HG02885 (cell line): ENCODE data around the gene CRIP1.

Source experiments
- ATAC-seq: cut with Tn5 transposase; IDR thresholded peaks from one replicate; pipeline ENCODE4 v1.9.1; 2021; ENCODE audit warnings: mild to moderate bottlenecking; ENCODE audit not compliant: unreplicated experiment, poor library complexity

The CRIP1 gene

DNA sequence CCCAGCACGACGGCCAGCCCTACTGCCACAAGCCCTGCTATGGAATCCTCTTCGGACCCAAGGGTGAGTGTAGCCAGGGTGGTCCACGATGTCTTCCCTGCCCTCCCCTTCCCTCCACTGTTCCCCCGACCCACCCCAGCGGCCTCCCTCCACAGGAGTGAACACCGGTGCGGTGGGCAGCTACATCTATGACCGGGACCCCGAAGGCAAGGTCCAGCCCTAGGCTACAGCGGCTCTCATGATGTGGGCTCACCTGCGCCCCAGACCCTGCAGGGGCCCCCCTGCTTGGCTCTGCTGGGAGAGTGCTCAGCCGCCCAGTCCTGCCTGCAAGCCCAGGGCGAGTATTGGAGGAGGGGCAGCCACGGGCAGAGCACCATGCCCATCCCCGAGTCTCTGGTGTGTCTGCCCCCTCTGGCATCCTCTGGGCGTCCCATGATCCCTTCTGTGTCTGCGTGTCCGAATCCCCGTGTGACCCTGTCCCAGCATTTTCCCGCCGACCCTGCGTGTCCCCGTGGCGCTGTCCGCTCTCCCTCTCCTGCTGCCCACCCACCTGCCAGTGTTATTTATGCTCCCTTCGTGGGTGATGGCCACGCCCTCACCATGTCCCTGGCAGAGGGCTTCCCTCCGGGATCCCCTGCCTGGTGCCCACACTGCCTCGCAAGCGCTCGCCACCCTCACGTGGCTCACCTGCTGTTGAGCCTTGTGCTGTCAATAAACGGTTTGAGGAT is 7.1 kb upstream of the CRIP1 start:
- ATAC-seq = no peak

DNA sequence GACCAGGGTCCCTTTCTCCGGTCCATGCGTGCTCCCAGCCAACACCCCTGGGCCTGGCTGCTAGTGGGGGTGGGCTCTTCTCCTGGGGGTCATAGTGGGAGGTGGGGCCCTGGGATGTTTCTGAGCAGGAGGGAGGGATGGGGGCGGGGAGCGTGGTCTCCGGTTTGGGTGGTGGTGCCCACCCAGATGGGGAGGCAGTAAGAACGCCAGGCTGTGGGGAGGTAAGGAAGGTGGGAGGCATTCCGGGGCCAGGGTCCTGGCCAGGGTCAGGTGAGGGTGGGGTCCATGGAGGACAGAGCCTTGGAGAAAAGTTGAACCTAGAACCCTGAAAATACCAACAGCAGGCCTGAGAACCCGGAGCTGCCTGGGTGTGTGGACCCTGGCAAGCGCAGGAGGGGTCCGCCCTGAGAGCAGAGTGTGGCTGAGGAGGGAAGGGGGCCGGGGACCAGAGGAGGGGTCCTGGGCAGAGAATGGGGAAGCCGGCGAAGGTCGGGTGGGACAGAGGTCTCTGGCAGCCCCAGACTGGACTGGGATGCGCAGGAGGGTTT is 6.4 kb upstream of the CRIP1 start:
- ATAC-seq = no peak

DNA sequence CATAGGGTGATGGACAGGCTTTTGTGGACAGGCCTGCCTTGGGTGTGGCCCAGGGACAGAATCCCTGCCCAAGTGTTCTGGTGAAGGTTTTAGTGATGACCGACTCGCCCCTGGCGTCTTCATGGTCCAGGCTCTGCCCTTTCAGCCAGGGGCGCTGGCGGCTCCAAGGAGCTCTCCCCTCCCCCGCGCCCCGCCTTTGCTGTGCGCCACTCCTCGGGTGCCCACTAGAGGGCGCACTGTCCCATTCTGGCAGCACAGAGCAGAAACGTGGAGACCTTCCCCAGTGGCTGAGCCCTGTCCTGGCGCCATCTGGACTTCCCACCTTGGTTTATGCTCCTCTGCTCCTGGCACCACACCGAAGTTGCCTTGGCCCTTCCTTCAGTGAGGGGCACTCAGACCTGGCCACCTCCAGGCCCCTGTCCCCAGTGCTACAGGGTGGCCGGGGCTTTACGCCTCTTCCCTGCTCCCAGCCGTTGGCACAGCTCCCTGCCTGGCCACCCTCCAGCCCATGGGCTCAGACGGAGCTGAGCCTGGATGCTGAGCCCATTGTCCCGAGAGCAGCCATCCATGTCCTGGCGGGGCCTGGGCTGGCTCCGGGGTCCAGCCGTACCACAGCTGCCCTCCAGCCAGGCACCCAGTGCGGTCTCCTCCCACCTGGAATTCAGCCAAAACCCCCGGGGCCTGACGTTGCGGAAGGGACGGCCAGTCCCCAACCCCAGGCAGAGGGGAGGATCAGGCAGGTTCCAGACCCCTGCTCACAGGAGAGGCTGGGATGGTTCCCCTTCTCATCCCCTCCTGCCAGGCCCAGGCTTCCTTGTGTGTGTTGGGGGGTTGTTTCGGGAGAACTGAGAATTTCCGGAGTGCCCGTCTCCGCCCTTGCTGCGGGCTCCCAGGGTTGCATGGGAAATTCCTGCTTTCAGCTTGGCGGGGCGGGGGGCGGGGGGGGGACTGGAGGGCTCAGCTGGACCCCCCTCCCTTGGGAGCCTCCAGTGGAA is 5.6 kb upstream of the CRIP1 start:
- peak; percentile 65 for ATAC-seq

DNA sequence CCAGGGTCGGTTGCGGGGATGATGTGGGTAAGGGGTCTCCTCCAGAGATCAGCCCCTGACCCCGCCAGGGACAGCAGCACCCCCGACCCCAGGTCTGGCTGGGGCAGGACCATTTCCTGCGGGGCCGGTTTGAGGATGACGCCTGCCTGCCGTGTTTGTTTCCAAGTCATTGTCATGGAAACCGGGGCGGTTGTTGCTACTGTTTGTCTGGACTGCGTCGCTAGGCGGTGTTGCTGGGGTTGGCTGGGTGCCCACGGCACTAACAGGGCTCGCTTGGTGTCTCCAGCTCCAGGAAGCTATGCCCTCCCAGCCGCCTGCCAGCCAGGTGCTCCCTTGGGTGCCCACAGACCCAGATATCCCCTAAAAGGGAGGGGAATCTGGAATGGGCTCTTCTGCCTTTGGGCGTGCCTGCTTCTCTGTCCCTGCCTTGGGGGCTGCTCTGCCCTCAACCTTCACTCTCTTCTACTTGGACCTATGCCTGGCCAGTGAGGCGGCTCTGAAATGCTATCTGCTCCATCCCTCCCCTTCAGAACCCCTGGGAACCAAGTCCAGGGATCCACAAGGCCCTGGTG is 4.7 kb upstream of the CRIP1 start:
- peak; percentile 42 for ATAC-seq

DNA sequence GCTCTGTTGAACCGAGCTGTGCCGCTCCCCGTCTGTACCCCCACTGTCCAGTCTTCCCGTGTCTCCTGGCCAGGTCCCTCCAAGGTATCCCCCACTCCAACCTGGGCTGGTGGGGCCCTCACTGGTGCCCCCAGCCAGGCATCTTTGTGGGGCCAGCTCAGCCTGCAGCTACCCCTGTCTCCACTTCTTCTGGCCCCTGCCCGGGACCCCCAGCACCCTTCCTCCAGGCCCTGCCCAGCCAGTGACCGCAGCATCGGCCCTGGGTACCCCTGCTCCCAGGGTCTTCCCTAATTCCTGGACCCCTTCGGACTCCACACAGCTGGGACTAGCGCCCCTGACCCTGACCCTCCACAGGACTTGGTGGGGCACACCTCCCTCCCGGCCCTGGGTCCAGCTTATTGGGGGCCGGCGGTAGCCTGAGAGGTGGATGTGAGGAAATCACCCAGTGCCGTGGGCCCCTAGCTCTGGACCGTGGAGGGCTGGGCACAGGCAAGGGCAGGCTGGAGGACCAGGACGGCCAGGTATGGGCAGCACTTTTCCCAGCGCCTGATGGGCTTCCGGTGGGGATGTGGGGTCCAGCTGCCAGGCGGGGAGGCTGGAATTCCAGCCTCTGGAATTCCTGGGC is 4.1 kb upstream of the CRIP1 start:
- no peak for ATAC-seq

DNA sequence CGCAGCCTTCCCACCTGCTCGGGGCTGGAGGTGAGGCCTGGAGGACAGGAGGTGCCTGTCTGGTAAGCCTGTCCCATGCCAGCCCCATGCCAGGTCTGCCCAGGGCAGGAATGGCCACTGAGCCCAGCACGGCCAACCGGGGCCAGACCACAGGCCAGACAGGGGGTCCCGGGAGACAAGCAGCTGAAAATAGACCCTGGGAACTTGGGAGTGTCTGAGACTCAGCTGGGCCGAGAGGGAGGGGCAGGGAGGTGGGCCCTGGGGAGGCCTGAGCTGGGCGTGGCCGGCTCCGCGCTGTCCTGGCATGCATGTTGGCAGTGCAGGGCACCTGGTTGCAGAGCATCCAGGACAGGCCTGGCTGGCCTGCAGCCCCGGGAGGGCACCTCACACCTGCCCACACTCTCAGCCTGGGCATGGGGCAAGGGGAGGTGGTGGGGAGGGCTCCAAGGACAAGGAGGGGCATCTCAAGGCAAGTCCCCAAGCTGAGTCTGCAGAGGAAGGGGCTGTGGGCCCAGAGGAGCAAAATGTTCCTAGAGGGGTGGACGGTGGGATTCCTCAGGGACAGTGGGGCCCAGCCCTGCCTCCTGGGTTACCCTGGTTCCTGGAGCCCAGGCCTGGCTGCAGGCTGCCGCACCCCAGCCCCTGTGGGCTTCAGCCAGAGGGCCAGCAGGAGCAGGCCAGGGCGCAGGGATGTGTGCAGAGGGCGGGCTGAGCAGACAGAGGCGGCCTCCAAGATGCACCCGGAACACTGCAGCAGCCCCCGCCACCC is 3.2 kb upstream of the CRIP1 start:
- ATAC-seq = no peak

DNA sequence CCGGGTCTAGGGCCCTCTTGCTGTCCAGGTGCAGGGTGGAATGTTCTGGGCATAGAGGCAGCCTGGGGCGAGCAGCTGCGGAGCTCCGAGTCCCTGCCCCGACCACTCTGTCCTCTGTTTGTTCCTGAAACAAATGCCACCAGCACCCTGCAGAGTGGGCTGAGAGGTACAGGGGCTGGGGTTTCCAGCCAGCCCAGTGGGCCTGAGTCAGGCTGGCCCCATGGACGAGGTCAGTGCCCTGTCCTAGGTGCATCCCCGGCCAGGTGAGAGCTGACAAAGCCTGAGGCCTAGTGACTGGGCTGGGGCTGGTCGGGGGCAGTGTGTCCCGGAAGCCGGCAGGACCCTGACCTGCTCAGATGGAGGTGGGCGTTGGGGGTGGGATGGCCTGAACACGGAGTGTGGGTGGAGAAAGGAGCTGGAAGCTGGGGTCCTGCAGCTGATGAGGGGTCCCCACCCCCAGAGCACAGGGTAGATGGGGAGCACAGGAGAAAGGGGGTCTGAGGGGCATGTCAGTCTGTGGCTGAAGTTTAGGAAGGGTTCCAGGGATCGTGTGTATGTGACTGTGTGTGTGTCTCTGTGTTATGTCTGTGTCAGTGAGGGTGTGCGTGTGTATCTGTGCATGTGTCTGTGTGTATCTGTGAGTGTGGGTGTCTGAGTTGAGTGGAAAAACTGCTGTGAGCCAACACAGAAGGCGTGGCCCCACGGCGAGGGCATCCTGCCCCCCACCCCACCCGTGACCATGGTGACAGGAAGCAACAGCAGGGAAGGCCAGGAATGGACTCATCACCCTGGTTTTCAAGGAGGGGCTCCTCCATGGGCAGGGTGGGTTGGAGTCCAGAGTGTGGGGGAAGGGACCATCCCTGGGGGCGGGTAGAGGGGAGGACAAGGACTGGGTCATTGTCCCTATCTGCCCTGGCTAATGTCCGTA is 2.4 kb upstream of the CRIP1 start:
- no peak for ATAC-seq

DNA sequence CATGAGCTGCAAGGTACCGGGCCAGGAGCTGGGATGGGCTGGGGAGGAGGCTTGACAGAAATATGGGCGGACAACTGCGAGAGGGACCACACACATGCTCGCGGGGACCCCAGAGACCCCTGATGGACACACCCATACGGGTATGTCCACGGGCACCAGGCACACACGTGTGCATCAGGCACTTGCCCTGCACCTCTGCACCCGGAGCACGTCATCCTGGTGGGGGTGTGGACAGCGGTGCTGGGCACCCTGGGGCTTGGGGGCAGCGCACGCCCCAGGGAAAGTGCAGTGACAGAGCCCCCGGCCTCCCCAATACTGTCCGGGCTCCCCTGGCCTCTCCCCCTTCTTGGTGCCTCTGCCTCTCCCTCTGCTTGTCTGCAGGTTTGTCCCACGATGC is 1.7 kb upstream of the CRIP1 start:
- no peak for ATAC-seq

DNA sequence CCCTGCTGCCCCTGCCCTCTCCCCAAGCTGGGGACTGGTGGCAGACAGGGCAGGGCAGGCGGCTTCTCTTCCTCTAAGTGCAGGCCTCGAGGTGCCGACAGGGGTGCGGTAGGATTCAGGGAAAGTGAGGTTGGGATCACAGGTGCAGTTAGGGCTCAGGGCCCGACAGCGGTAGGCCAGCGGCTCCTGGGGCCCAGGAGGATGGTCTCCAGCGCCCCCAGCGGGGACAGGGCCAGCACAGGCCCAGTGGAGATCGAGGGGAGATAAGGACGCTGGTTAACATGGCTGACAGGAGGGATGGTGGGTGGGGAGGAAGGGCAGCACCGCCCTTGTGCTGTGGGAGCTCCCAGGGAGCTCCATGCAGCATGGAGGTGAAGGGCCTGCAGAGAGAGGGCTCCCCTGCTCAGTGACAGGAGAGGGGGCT is 935 bp upstream of the CRIP1 start:
- ATAC-seq = no peak

DNA sequence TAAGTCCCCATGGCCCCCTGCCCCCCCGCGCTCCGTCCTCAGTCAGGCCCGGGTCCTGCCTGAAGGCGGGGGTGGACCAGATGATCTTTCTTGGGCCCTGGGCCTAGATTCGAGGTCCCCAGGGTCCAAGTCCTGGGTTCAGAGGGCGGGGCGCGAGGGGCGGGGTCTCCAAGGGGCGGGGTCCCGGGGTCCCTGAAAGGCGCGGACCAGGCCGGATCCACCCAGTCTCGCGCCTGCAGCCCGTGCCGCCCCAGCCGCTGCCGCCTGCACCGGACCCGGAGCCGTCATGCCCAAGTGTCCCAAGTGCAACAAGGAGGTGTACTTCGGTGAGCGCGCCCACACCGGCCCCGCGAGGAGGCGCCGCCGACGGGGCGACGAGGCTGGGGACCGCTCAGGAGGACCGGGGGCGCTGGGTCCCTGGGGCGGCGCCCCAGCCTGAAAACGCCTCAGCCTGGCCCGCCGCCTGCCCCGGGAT is 325 bp downstream of the CRIP1 start:
- no peak for ATAC-seq

DNA sequence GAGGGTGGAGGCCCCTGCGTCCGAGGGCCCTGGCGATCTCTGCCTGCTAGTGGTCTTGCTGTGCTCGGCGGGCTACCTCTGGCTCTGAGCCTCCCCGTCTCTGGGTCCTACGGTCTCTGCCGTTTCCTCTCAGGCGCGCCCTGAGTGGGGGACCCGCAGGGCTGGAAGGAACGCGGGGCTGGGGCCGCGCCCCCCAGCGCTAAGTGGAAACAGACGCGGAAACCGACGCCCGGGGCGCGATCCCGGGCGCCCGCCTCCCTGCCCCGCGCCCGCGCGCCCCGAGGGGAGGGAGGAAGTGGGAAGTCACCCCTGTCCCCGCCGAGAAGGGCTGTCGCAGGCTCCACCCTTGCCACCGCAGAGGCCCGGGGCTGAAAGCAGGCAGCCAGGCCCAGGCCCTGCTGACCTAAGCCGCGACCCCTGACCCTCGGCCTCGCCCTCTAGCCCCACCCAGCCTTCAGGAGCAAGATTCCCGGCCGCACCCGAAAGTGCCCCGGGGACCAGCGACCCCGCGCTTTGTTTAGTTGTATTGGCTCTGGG is 831 bp downstream of the CRIP1 start:
- no peak for ATAC-seq

DNA sequence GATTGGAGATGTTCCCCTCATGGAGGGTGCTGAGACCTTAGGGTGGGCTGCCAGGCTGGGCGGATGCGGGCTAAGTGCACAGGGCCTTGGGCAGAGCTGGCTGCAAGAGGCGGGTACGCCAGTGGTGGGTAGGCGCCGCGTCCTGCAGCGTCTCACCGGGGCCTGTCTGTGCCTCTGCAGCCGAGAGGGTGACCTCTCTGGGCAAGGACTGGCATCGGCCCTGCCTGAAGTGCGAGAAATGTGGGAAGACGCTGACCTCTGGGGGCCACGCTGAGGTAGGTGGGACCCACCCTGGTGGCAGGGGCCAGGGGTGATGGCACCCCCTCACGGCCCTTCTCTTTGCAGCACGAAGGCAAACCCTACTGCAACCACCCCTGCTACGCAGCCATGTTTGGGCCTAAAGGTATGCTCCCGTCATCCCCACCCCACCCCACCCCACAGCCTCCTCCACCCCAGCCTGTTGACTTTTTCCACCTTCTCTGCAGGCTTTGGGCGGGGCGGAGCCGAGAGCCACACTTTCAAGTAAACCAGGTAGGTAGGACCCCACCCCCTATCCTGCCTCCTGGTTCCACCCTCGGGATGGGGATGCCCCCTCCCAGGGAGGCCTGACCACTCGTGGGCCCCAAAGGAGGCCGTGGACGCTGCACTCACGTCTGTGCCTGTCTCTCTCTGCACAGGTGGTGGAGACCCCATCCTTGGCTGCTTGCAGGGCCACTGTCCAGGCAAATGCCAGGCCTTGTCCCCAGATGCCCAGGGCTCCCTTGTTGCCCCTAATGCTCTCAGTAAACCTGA is 1.5 kb downstream of the CRIP1 start:
- no peak for ATAC-seq

DNA sequence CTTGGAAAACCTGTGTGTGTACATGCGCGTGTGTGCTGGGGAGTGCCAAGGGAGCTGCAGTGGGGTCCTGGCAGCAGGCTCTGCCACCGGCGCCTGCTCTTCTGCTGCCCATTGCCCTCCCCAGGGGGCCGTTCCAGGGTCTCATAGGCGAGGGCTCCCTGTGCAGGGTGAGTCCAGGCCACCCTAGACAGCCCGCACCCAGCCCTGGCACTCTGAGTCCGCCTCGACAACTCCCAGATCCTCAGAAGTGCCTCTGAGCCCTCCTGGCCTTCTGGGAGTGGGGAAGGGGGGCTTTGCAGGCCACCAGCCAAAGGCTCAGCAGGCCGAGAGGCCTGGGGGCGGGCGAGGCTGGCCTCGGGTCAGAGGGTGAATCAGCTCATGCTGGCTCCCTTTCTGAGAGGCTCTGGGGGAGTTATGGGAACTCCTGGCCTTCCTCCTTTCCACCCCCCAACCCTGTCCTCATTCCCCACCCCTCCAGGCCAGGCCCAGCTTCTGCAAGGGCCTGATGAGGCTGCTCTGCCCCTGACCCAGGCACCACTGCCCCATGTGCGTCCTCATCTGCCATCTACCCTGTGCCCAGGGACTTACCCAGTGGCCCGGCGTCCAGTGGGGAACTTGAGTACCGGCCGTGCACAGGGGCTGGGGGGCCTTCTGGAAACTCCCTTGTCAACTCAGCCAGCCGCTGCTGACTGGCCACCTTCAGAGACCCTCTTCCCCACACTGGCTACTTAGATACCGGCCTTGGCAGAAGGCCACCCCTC is 2.3 kb downstream of the CRIP1 start:
- no peak for ATAC-seq

DNA sequence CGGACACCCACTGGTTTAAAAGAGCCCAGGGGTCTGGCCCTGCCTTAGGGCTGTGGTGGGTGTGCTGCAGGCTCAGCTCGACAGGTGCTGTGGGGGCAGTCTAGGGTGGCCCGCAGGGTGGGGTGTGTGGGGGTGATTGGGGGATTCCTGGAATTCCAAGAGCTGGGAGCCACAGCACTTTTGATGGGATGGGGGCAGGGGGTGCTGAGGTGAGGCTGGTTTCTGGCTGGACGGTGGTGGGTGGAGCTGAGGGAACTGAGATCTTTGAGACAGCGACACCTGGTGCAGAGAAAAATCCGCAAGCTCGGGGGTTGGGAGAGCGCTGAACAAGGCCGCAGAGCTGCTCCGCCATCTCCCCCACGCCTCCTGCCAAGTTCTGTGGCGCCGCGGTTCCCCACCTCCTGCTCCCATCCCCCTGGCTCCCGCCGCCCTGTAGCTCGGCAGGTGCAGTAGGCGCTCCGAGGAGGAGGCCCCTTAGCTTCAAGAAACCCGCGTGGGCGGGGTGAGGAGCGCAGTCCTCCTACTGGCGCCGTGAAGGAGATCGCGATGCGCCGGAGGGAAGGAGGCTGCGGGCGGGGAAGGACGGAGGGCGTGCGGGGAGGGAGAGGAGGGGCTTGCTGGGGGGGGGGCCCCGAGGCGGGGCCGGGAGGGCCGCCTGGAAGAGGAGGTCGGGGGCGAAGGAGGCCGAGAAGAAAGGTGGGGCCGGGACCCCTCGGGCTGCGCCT is 3.0 kb downstream of the CRIP1 start:
- no peak for ATAC-seq

DNA sequence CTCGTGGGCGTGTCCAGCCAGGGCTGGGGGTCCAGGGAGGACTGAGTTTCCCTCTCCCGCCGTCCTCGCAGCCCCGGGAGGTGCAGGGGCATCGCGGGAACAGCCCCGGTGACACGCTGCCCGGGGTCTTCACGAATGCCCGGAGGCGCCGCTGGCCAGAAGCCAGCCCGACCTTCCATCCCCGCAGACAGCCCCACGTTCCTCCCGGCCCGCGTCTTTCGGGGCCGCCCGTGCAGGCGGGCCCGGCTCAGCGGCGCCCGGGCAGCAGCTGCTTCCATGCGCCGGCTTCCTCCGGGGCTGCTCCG is 3.5 kb downstream of the CRIP1 start:
- peak; percentile 1 for ATAC-seq
